Measurements from ENCODE around the gene RIPOR3.

The RIPOR3 gene

GRCh38 chr20:50721881-50722281, 30.5 kb upstream of the RIPOR3 start:
- TF ChIP-seq SPI1 (IDR thresholded peaks at IDR 0.05; ENCODE audit: borderline replicate concordance, low read depth), result no peak
- TF ChIP-seq GABPA (IDR thresholded peaks at IDR 0.05; ENCODE audit: low read depth), result no peak
- TF ChIP-seq, protein P1, sequence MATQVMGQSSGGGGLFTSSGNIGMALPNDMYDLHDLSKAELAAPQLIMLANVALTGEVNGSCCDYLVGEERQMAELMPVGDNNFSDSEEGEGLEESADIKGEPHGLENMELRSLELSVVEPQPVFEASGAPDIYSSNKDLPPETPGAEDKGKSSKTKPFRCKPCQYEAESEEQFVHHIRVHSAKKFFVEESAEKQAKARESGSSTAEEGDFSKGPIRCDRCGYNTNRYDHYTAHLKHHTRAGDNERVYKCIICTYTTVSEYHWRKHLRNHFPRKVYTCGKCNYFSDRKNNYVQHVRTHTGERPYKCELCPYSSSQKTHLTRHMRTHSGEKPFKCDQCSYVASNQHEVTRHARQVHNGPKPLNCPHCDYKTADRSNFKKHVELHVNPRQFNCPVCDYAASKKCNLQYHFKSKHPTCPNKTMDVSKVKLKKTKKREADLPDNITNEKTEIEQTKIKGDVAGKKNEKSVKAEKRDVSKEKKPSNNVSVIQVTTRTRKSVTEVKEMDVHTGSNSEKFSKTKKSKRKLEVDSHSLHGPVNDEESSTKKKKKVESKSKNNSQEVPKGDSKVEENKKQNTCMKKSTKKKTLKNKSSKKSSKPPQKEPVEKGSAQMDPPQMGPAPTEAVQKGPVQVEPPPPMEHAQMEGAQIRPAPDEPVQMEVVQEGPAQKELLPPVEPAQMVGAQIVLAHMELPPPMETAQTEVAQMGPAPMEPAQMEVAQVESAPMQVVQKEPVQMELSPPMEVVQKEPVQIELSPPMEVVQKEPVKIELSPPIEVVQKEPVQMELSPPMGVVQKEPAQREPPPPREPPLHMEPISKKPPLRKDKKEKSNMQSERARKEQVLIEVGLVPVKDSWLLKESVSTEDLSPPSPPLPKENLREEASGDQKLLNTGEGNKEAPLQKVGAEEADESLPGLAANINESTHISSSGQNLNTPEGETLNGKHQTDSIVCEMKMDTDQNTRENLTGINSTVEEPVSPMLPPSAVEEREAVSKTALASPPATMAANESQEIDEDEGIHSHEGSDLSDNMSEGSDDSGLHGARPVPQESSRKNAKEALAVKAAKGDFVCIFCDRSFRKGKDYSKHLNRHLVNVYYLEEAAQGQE (IDR thresholded peaks at IDR 0.05; ENCODE audit: insufficient replicate concordance, low read depth), result no peak
- no peak for TF ChIP-seq POLR2AphosphoS5 (IDR thresholded peaks at IDR 0.05; ENCODE audit: low read depth)
- TF ChIP-seq, protein P2, sequence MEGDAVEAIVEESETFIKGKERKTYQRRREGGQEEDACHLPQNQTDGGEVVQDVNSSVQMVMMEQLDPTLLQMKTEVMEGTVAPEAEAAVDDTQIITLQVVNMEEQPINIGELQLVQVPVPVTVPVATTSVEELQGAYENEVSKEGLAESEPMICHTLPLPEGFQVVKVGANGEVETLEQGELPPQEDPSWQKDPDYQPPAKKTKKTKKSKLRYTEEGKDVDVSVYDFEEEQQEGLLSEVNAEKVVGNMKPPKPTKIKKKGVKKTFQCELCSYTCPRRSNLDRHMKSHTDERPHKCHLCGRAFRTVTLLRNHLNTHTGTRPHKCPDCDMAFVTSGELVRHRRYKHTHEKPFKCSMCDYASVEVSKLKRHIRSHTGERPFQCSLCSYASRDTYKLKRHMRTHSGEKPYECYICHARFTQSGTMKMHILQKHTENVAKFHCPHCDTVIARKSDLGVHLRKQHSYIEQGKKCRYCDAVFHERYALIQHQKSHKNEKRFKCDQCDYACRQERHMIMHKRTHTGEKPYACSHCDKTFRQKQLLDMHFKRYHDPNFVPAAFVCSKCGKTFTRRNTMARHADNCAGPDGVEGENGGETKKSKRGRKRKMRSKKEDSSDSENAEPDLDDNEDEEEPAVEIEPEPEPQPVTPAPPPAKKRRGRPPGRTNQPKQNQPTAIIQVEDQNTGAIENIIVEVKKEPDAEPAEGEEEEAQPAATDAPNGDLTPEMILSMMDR (IDR thresholded peaks at IDR 0.05; ENCODE audit: insufficient read depth, low read length), result no peak
- DNase-seq (ENCODE audit: low read depth in 1 of 2, low spot score in 1 of 2), result no peak
- H3K27me3 ChIP-seq (ENCODE audit: insufficient read depth, poor library complexity, severe bottlenecking), result no peaks in the 10 kb centered on the region
- H3K27ac ChIP-seq (replicated peaks), result no peak overlapping the region
- H3K4me3 ChIP-seq (replicated peaks; ENCODE audit: insufficient read depth, low read length), result no peak overlapping the region

DNA sequence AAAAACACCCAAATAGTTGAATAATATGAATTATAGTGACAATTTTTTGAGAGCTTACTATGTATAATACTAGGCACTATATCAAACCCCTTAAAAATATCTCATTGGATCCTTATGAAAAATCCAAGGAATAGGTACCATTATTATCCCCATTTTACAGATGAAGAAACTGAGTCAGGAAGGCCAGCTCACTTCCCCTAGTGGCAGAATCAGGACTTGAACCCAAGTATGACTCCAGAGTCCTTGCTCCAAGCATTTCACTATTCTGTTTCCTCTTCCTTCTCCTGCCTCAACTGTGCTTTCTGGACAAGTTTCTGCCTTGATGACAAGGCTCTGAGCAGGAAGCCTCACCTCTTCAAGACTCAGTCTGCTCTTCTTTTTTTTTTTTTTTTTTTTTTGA, 29.2 kb upstream of the RIPOR3 start:
- DNase-seq (ENCODE audit: low read depth in 1 of 2, low spot score in 1 of 2), result no peak
- TF ChIP-seq POLR2AphosphoS5 (IDR thresholded peaks at IDR 0.05; ENCODE audit: low read depth) (no peak), GABPA (IDR thresholded peaks at IDR 0.05; ENCODE audit: low read depth) (no peak), SPI1 (IDR thresholded peaks at IDR 0.05; ENCODE audit: borderline replicate concordance, low read depth) (no peak)
- TF ChIP-seq, protein P2 (IDR thresholded peaks at IDR 0.05; ENCODE audit: insufficient read depth, low read length), result no peak
- TF ChIP-seq, protein P1 (IDR thresholded peaks at IDR 0.05; ENCODE audit: insufficient replicate concordance, low read depth), result no peak
- no peak overlapping the region for H3K4me3 ChIP-seq (replicated peaks; ENCODE audit: insufficient read depth, low read length)
- no peak overlapping the region for H3K27ac ChIP-seq (replicated peaks)
- no peaks in the 10 kb centered on the region for H3K27me3 ChIP-seq (ENCODE audit: insufficient read depth, poor library complexity, severe bottlenecking)

DNA sequence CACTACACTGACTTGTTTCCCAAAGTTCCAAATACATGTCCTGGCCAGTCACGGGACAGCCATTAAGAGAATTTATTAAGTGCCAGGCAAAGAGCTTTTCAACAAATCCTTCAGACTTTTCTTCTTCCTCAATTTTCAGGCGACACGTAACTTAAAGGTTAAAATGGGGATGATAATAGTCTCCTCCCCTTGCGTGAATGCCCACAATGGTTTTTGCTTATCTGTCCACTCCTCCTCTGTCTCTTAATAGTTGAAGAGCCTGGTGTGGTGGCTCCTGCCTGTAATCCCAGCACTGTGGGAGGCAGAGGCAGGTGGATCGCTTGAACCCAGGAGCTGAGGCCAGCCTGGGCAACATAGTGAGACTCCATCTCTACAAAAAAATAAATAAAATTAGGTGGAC, 28.7 kb upstream of the RIPOR3 start:
- TF ChIP-seq SPI1 (IDR thresholded peaks at IDR 0.05; ENCODE audit: borderline replicate concordance, low read depth), result no peak
- TF ChIP-seq, protein P2 (IDR thresholded peaks at IDR 0.05; ENCODE audit: insufficient read depth, low read length), result no peak
- TF ChIP-seq POLR2AphosphoS5 (IDR thresholded peaks at IDR 0.05; ENCODE audit: low read depth), result no peak
- TF ChIP-seq, protein P1 (IDR thresholded peaks at IDR 0.05; ENCODE audit: insufficient replicate concordance, low read depth), result no peak
- TF ChIP-seq GABPA (IDR thresholded peaks at IDR 0.05; ENCODE audit: low read depth), result no peak
- H3K27me3 ChIP-seq (ENCODE audit: insufficient read depth, poor library complexity, severe bottlenecking), result no peaks in the 10 kb centered on the region
- no peak overlapping the region for H3K27ac ChIP-seq (replicated peaks)
- H3K4me3 ChIP-seq (replicated peaks; ENCODE audit: insufficient read depth, low read length), result no peak overlapping the region
- DNase-seq (ENCODE audit: low read depth in 1 of 2, low spot score in 1 of 2), result no peak
